RWPE1 (cell line): Measurements from ENCODE around the gene MKLN1.

ENCODE experiments used
- CTCF ChIA-PET: fragments of 350-600 bp; sonication (Branson Sonifier 250); formaldehyde crosslinking; extraction: SDS; loops from one replicate; lab custom pipeline; 2021; lab: Yijun Ruan, JAX
- POLR2A ChIA-PET: fragments of 400-600 bp; formaldehyde crosslinking; extraction: SDS; loops from one replicate; lab custom pipeline; 2020; ENCODE audit warnings: antibody characterized with exemption; ENCODE audit not compliant: low non-redundant PET; lab: Yijun Ruan, JAX
- DNase-seq: peaks from one replicate; pipeline ENCODE4 v3.0.0; 2012; ENCODE audit warnings: low spot score
- H3K27ac ChIP-seq: fragments of 450-650 bp; 2 replicates; pipeline ENCODE4 v1.5.1; 2017
- CTCF ChIP-seq: fragments of 450-650 bp; conservative IDR thresholded peaks from 2 replicates; pipeline ENCODE4 v1.5.1; 2017; ENCODE audit warnings: low read depth, mild to moderate bottlenecking

MKLN1 gene

GRCh38 chr7:131289051-131289450 lies 38.6 kb upstream of the MKLN1 start:
- DNase-seq, result no peak
- CTCF ChIA-PET, result no interaction called here
- POLR2A ChIA-PET, result no interaction called here
- no peak for TF ChIP-seq CTCF
- no peak overlapping the region for H3K27ac ChIP-seq

- H3K27ac ChIP-seq, result no peak overlapping the region
- ChIA-PET POLR2A (no interaction called here), CTCF (interaction anchor here (0.6 kb wide), 1 partner anchor 26 kb away, joined by 3 read pairs; no protein-coding TSS in a partner anchor)
- no peak for DNase-seq
- no peak for TF ChIP-seq CTCF
Measured at GRCh38 chr7:131292141-131292905, 35.4 kb upstream of the MKLN1 start.

GRCh38 chr7:131293018-131293417 lies 34.7 kb upstream of the MKLN1 start:
- DNase-seq, result peak; percentile 4
- CTCF ChIA-PET, result no interaction called here
- POLR2A ChIA-PET, result no interaction called here
- no peak for TF ChIP-seq CTCF
- no peak overlapping the region for H3K27ac ChIP-seq

GRCh38 chr7:131294553-131294952 lies 33.1 kb upstream of the MKLN1 start:
- TF ChIP-seq CTCF, result no peak
- no peak for DNase-seq
- CTCF ChIA-PET, result no interaction called here

GRCh38 chr7:131298608-131298992 lies 29.1 kb upstream of the MKLN1 start:
- ChIA-PET POLR2A (no interaction called here), CTCF (no interaction called here)
- H3K27ac ChIP-seq, result no peak overlapping the region
- no peak for TF ChIP-seq CTCF
- no peak for DNase-seq

More at GRCh38 chr7:131294553-131294952, 33.1 kb upstream of the MKLN1 start:
- H3K27ac ChIP-seq, result no peak overlapping the region
- POLR2A ChIA-PET, result no interaction called here

- ChIA-PET POLR2A (no interaction called here), CTCF (no interaction called here)
- no peak overlapping the region for H3K27ac ChIP-seq
- no peak for TF ChIP-seq CTCF
- DNase-seq, result no peak
Measured at GRCh38 chr7:131299074-131299473, 28.6 kb upstream of the MKLN1 start.
